Retinal pigment epithelial cell (primary cell): ENCODE data around the gene ITGA8.

Source experiments
- DNase-seq: peaks from one replicate; pipeline ENCODE4 v3.0.0-alpha.2; 2010; ENCODE audit warnings: low read depth
- H3K4me3 ChIP-seq: 2 replicates; pipeline ENCODE4 v1.5.1; 2011; ENCODE audit warnings: mild to moderate bottlenecking, low read length, control low read depth, moderate library complexity
- TF ChIP-seq, protein P1 (sequence below): conservative IDR thresholded peaks from 2 replicates; pipeline ENCODE4 v1.5.1; 2011; ENCODE audit warnings: low read depth, low read length, control low read depth, inconsistent platforms

The ITGA8 gene

DNA sequence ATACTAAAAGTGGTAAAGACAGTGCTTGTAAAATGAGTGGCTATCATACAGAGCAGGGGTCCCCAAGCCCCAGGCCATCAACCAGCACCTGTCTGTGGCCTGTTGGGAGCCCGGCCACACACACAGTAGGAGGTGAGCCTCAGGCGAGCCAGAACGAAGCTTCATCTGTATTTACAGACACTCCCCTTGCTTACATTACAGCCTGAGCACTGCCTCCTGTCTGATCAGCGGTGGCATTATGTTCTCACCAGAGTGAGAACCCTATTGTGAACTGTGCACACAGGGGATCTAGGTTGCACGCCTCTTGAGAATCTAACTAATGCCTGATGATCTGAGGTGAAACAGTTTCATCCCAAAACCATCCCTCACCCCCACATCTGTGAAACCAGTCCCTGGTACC is 58.7 kb downstream of the ITGA8 start:
- no peak overlapping the region for H3K4me3 ChIP-seq
- TF ChIP-seq, protein P1, sequence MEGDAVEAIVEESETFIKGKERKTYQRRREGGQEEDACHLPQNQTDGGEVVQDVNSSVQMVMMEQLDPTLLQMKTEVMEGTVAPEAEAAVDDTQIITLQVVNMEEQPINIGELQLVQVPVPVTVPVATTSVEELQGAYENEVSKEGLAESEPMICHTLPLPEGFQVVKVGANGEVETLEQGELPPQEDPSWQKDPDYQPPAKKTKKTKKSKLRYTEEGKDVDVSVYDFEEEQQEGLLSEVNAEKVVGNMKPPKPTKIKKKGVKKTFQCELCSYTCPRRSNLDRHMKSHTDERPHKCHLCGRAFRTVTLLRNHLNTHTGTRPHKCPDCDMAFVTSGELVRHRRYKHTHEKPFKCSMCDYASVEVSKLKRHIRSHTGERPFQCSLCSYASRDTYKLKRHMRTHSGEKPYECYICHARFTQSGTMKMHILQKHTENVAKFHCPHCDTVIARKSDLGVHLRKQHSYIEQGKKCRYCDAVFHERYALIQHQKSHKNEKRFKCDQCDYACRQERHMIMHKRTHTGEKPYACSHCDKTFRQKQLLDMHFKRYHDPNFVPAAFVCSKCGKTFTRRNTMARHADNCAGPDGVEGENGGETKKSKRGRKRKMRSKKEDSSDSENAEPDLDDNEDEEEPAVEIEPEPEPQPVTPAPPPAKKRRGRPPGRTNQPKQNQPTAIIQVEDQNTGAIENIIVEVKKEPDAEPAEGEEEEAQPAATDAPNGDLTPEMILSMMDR, result no peak

DNA sequence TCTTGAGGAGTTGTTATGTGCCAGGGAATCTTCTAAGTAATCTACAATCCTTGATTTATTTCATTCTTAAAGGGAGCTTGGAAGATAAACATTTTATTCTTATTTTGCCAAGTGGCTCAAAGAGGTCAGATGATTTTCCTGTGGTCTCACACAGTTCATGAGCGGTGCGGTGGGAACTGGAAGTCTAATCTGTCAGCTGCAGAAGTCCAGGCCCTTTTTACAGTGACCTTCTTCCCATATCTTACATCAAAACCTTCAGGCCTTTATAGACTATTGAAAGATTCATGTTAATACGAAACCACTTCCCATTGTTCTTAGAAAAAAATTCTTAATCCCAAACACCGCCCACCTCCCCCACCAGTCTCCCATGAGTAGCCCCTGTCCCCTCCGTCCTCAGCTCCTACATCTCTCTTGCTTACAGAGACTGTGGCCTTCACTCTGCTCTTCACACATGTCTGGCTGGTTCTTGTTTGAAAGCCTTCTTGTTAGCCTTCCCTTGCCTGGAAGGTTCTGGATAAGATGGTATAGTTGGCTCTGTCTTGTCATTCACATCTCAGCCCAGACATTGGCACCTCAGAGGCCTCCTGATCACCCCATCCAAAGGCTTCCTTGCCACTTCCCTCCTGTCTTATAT is 61.5 kb downstream of the ITGA8 start:
- no peak overlapping the region for H3K4me3 ChIP-seq
- no peak for DNase-seq
- TF ChIP-seq, protein P1, result no peak

More for the DNA sequence above, 58.7 kb downstream of the ITGA8 start:
- no peak for DNase-seq

DNA sequence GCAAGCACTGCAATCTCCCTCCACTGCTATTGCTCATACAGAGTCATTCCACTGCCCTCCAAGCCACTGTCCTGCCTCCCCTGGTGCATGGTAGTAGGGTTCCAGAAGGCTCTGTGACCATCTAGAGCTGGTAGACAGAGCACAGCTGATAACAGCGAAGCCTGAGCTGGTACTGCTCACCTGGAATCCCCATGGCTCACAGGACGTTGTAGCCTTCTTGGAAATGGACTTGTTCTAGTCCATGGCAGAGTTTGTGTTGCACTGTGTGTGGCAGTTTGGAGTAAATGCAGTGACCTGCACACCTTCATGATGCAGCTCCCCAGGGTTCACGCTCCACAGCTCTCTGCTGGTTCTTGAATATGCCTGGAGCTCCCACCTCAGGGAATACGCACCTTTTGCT is 67.0 kb downstream of the ITGA8 start:
- no peak for DNase-seq
- TF ChIP-seq, protein P1, result no peak
- H3K4me3 ChIP-seq, result no peak overlapping the region

DNA sequence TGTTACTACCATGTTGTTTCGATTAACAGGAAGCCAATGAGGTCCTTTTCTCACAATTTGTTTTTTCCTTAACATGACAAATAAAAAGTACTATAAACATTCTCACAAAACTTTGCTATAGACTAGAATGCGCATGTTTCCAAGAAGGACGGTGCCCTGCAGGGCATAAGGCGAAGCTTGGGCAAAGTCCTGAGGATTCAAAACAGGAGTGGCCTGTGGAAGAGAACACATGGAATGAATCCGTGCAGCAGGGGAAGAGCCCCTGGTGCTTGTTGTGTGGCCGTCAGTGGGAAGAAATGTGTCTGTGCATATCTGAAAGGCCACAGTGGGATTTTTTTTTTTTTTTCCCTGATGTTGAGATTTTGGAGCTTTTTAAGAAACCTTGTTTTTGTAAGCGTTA is 67.6 kb downstream of the ITGA8 start:
- H3K4me3 ChIP-seq, result no peak overlapping the region
- TF ChIP-seq, protein P1, result no peak
- DNase-seq, result no peak

DNA sequence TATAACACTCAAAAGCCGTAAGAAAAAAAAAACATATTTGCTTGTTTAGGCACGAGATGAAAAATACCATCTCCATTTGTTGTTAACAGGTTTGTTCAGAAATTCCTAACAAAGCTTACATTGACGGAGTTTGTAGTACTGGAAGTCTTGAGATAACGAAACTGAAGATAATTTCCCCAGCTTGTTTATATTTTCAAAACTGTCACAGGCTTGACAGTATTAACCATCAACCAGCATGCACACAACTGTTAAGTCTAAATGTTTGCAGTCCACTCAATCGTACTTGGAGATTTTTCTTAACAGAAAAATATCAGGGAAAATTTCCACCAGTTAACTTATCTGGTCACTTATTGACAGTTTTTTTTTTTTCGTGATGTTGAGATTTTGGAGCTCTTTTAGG is 68.5 kb downstream of the ITGA8 start:
- TF ChIP-seq, protein P1, result no peak
- DNase-seq, result no peak
- H3K4me3 ChIP-seq, result no peak overlapping the region

DNA sequence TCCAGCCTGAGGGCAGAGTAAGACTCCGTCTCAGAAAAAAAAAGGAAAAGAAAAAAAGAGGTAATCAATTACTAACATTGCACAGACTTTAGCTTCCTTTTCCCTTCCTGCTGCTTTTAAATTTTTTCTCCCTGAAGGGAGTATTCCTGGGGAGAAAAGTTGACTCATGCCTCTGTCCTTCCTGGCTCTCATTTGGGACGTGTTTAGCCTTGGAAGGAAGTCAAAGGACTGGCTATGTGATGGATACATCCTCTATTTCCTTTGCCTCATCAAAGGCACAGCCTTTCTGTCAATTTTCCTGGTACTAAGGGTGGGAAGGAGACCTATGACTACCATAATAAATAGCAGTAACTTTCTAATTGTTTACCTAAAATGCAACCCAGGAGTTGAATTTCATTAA is 77.6 kb downstream of the ITGA8 start:
- TF ChIP-seq, protein P1, result no peak
- no peak for DNase-seq
- no peak overlapping the region for H3K4me3 ChIP-seq

DNA sequence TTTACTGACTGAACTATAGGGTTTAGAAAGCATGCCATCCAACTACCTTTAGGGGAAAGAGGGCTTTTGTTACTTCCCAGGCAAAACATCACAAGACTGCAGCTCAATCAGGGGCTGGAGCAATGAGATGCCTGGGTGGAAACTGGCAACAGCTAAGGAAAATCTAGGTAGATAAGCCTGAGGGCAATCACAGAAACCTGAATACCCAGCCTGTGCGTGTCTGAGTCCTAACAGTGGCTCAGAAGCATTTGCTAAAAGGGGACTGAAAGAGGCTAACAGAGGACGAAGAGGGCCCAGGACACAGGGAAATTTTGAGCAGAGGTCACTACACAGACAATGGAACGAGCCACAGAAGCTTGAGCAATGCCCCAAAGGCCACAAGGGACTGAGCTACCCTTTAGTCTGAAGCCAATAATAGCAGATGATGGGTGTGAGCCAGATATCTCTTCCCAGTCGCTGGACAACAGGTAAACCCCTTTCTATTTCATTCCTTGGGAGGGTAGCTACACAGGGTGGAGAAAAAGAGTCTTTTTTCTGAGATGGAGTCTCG is 79.1 kb downstream of the ITGA8 start:
- DNase-seq, result no peak
- TF ChIP-seq, protein P1, result no peak
- H3K4me3 ChIP-seq, result no peak overlapping the region
